ENCODE data around the gene SORBS1.

DNA sequence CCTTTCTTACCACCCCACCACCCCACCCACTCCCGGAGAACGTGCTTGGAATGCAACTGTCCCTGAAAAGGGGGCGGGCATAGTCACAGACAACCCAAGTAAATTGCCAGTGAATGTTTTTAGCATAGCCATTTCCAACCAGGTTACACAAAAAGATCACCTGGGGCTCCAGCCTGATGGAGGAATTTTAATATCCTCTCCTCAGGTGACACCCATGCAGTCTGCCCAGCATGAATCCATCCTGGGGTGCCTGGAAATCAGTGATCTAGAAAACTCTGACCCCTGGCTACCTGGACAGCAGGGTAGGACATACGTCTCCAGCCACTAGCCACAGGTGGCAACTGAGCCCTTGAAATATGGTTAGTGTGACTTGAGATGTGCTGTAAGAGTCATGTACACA lies 61.1 kb downstream of the SORBS1 start:
- TF ChIP-seq, protein P1, sequence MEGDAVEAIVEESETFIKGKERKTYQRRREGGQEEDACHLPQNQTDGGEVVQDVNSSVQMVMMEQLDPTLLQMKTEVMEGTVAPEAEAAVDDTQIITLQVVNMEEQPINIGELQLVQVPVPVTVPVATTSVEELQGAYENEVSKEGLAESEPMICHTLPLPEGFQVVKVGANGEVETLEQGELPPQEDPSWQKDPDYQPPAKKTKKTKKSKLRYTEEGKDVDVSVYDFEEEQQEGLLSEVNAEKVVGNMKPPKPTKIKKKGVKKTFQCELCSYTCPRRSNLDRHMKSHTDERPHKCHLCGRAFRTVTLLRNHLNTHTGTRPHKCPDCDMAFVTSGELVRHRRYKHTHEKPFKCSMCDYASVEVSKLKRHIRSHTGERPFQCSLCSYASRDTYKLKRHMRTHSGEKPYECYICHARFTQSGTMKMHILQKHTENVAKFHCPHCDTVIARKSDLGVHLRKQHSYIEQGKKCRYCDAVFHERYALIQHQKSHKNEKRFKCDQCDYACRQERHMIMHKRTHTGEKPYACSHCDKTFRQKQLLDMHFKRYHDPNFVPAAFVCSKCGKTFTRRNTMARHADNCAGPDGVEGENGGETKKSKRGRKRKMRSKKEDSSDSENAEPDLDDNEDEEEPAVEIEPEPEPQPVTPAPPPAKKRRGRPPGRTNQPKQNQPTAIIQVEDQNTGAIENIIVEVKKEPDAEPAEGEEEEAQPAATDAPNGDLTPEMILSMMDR (IDR thresholded peaks at IDR 0.05; ENCODE audit: poor library complexity), result no peak
- TF ChIP-seq EZH2 (IDR thresholded peaks at IDR 0.05; ENCODE audit: borderline replicate concordance), result no peak

Measured in hepatocyte (in vitro differentiated cells).